HepG2 (cell line): Measurements from ENCODE around the gene MAP2K7. TPM values are rescaled to one million over a fixed set of nuclear protein-coding genes. Genes with fewer than 3 reads are reported as not detected.

Experiments
- ATAC-seq: fragments of 200-7000 bp; cut with Tn5 transposase; 3 replicates; pipeline ENCODE4 v1.9.1; 2020; ENCODE audit warnings: mild to moderate bottlenecking, moderate library complexity
- BruUV-seq: library from RNA; stranded (reverse); fragments of 400-500 nt; replicated peaks from 2 replicates; lab custom pipeline; 2021; lab: Mats Ljungman, UMichigan
- CTCF ChIA-PET: fragments of 300-600 bp; formaldehyde crosslinking; extraction: SDS; loops from one replicate; lab custom pipeline; 2021; ENCODE audit warnings: low total read pairs, inconsistent platforms, low intra/inter-chr PET ratio; lab: Yijun Ruan, JAX
- POLR2A ChIA-PET: fragments of 350-600 bp; sonication (Branson Sonifier 250); formaldehyde crosslinking; loops from one replicate; lab custom pipeline; 2020; ENCODE audit warnings: antibody characterized with exemption, inconsistent platforms; lab: Yijun Ruan, JAX
- DNase-seq: peaks from one replicate; pipeline ENCODE4 v3.0.0-alpha.2; 2015; ENCODE audit warnings: low spot score
- FAIRE-seq: peaks from 3 replicates; lab custom pipeline; 2011; peaks lifted over from hg19 to GRCh38; lab: Jason Lieb, UNC
- H2AFZ ChIP-seq: one replicate; pipeline ENCODE4 v1.6.1; 2011; ENCODE audit warnings: low read length, inconsistent platforms
- H3K27ac ChIP-seq: fragments of 300-600 bp; 3 replicates; pipeline ENCODE4 v1.8.0; 2011; ENCODE audit warnings: mixed run types, mild to moderate bottlenecking, mixed read lengths, low read length, inconsistent platforms; ENCODE audit not compliant: insufficient read depth; ENCODE audit errors: extremely low read length
- H3K27me3 ChIP-seq, 2 experiments: fragments of 200-600 bp in 1 of 2; 2 replicates in 1 of 2; 3 replicates in 1 of 2; pipeline versions ENCODE4 v1.6.0 to v1.8.0; 2011; ENCODE audit warnings: low read length in 2 of 2, mild to moderate bottlenecking in 2 of 2, moderate library complexity in 2 of 2, inconsistent platforms in 1 of 2; ENCODE audit not compliant: insufficient read depth in 2 of 2, control insufficient read depth in 1 of 2
- H3K36me3 ChIP-seq, 2 experiments: fragments of 200-600 bp in 1 of 2; replicated peaks in 1 of 2; 2 replicates in 1 of 2; 3 replicates in 1 of 2; pipeline versions ENCODE4 v1.5.1 to v1.8.0; 2011; ENCODE audit warnings: low read length in 2 of 2, inconsistent platforms in 1 of 2; ENCODE audit not compliant: insufficient read depth in 2 of 2, control insufficient read depth in 1 of 2
- H3K4me1 ChIP-seq: 2 replicates; pipeline ENCODE4 v1.5.1; 2012; ENCODE audit warnings: low read length, inconsistent platforms; ENCODE audit not compliant: insufficient read depth
- H3K4me2 ChIP-seq: 2 replicates; pipeline ENCODE4 v1.6.0; 2011; ENCODE audit warnings: low read depth, low read length, inconsistent platforms
- H3K4me3 ChIP-seq, 3 experiments: fragments of 200-600 bp in 1 of 3; sonication (generic), shearing (Covaris generic) in 1 of 3; replicated peaks in 1 of 3; 2 replicates each; pipeline ENCODE4 v1.5.1; 2011 to 2016; ENCODE audit warnings: low read length in 3 of 3, inconsistent platforms in 2 of 3, low read depth in 2 of 3, mild to moderate bottlenecking in 2 of 3, control low read depth in 1 of 3, mixed read lengths in 1 of 3; ENCODE audit not compliant: insufficient read depth in 1 of 3
- H3K79me2 ChIP-seq: one replicate; pipeline ENCODE4 v1.6.1; 2011; ENCODE audit warnings: low read length, inconsistent platforms; ENCODE audit not compliant: insufficient read depth
- H3K9ac ChIP-seq: 2 replicates; pipeline ENCODE4 v1.6.0; 2011; ENCODE audit warnings: mild to moderate bottlenecking, low read depth, low read length, inconsistent platforms; ENCODE audit not compliant: insufficient read depth
- H3K9me3 ChIP-seq: 2 replicates; pipeline ENCODE4 v1.5.1; 2012; ENCODE audit warnings: mild to moderate bottlenecking, low read length
- H4K20me1 ChIP-seq: 2 replicates; pipeline ENCODE4 v1.6.0; 2011; ENCODE audit warnings: inconsistent platforms, mild to moderate bottlenecking, low read length, moderate library complexity; ENCODE audit not compliant: insufficient read depth
- FOXA3 ChIP-seq: IDR thresholded peaks from 2 replicates; pipeline ENCODE4 v1.6.1; 2016; ENCODE audit warnings: missing genetic modification reagents, missing compliant biosample characterization
- GLI4 ChIP-seq: sonication (generic); formaldehyde crosslinking; IDR thresholded peaks from 2 replicates; pipeline ENCODE4 v1.5.1; 2020; ENCODE audit warnings: missing genetic modification reagents, mild to moderate bottlenecking, moderate library complexity, borderline replicate concordance
- MTA1 ChIP-seq: sonication (generic); formaldehyde crosslinking; IDR thresholded peaks from 2 replicates; pipeline ENCODE4 v1.4.0; 2020; ENCODE audit warnings: missing genetic modification reagents, mild to moderate bottlenecking, borderline replicate concordance
- MXI1 ChIP-seq: IDR thresholded peaks from 3 replicates; pipeline ENCODE4 v1.6.1; 2012; ENCODE audit warnings: low read depth, low read length, inconsistent platforms, borderline replicate concordance
- REPIN1 ChIP-seq: sonication (generic); formaldehyde crosslinking; IDR thresholded peaks from 2 replicates; pipeline ENCODE4 v1.8.0; 2022; ENCODE audit warnings: missing genetic modification reagents, low read depth, mild to moderate bottlenecking, borderline replicate concordance
- SATB2 ChIP-seq: sonication (generic); formaldehyde crosslinking; IDR thresholded peaks from 2 replicates; pipeline ENCODE4 v1.5.0; 2020; ENCODE audit warnings: missing genetic modification reagents
- SIN3A ChIP-seq: IDR thresholded peaks from 2 replicates; pipeline ENCODE4 v1.6.1; 2011; ENCODE audit warnings: low read depth, mild to moderate bottlenecking, control low read depth, low read length, borderline replicate concordance
- SYNCRIP ChIP-seq: fragments of 200-400 bp; formaldehyde crosslinking; IDR thresholded peaks from 2 replicates; pipeline ENCODE4 v1.6.1; 2018; ENCODE audit warnings: mild to moderate bottlenecking, low read depth, low read length; ENCODE audit not compliant: insufficient read depth
- ZFY ChIP-seq: sonication (generic); formaldehyde crosslinking; IDR thresholded peaks from 2 replicates; pipeline ENCODE4 v1.4.0; 2020; ENCODE audit warnings: missing genetic modification reagents
- ZNF224 ChIP-seq: sonication (generic); formaldehyde crosslinking; IDR thresholded peaks from 2 replicates; pipeline ENCODE4 v1.5.0; 2020; ENCODE audit warnings: mild to moderate bottlenecking, missing genetic modification reagents
- ZNF562 ChIP-seq: sonication (generic); formaldehyde crosslinking; IDR thresholded peaks from 2 replicates; pipeline ENCODE4 v1.8.0; 2022; ENCODE audit warnings: missing genetic modification reagents, borderline replicate concordance
- ZNF616 ChIP-seq: sonication (generic); formaldehyde crosslinking; IDR thresholded peaks from 2 replicates; pipeline ENCODE4 v1.5.0; 2020; ENCODE audit warnings: low read depth, mild to moderate bottlenecking, missing genetic modification reagents
- ZNF772 ChIP-seq: sonication (generic); formaldehyde crosslinking; IDR thresholded peaks from 2 replicates; pipeline ENCODE4 v1.5.0; 2020; ENCODE audit warnings: mild to moderate bottlenecking, missing genetic modification reagents
- WGBS: methylation state at CpG from one replicate; pipeline ENCODE4 v1.1.6; 2017; ENCODE audit warnings: low lambda C conversion rate; 5-methylcytosine and 5-hydroxymethylcytosine counted together
- in situ Hi-C: cut with HindIII; loops from 2 replicates; pipeline ENCODE4 v1.10.0; 2017; ENCODE audit warnings: low pct_unique_long_range_greater_than_20kb; ENCODE audit not compliant: extremely low pct_ligation_motif_present
- intact Hi-C: fragments of 100-400 bp; cut with micrococcal nuclease; formaldehyde crosslinking; loops from one replicate; pipeline ENCODE4 v1.10.0; 2022; ENCODE audit not compliant: unreplicated experiment
- polyA plus RNA-seq, 8 experiments: library from polyadenylated mRNA; depleted of rRNA in 3 of 8; stranded (reverse) in 7 of 8; unstranded in 1 of 8; fragments of >200 nt; fragmentation: Illumina TruSeq in 4 of 8; extraction: Trizol in 4 of 8; gene quantifications; 2 replicates each; pipeline versions ENCODE4 v1.2.1 to v1.2.3, GENCODE V29; 2011 to 2016; ENCODE audit warnings: low read depth in 4 of 8, missing spikeins in 1 of 8, mixed read lengths in 1 of 8; ENCODE audit not compliant: insufficient read depth in 1 of 8
- total RNA-seq, 5 experiments: library from RNA; depleted of rRNA; stranded (reverse); fragments of >200 nt; fragmentation: Illumina TruSeq; extraction: Trizol; gene quantifications; 2 replicates each; pipeline ENCODE4 v1.2.3, GENCODE V29; 2016; ENCODE audit warnings: low read depth in 1 of 5
- TF ChIP-seq, protein P1 (sequence below): fragments of 450-650 bp; IDR thresholded peaks from 2 replicates; pipeline ENCODE4 v1.6.1; 2016
- TF ChIP-seq, protein P2 (sequence below): sonication (generic); formaldehyde crosslinking; IDR thresholded peaks from 2 replicates; pipeline ENCODE4 v1.5.0; 2020; ENCODE audit warnings: mild to moderate bottlenecking, missing genetic modification reagents, borderline replicate concordance

The MAP2K7 gene
- total and polyA plus RNA-seq, 2 of the 13 experiments (the other 11 are each of a cell fraction or from before 2014, with no cell fraction given), result 9.0 to 10.8 TPM

DNA sequence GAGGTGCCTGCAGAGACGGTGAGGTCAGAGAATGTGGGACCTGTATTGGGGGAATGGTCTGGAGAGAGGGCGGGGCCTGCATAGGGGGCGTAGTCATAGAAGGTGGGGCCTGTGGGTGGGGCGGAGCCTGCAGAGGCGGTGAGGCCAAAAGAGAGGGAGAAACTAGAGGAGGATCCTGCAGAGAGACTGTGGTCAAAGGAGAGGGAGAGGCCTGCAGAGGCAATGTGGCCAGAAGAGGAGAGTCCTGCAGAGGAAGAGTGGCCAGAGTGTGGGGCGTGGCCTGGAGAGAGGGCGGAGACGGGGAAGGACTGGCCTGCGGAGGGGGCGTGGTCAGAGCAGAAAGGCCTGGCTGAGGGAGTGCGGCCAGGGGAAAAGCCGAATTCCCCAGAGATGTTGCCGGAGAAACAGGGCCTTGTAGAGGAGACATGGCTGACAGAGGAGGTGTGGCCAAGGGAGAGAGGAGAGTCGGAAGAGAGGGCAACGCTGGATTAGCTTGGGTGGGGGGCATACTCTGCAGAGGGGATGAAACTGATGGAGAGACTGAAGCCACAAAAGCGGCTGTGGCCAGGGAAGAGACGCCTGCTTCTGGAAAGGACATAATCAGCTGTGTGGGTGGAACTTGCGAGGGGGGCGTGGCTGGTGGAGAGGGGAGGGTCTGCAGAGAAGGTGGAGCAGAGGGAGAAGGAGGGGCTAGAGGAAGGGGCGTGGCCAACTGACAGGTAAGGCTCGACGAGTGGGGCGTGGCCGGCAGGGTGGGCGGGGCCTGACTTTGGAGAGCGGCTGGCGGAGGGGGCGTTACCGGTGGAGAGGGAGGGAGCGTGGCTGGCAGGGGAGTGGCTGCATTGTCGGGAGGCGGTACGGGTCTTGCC, 32.0 kb upstream of the MAP2K7 start:
- peak overlapping the region; percentile 77 for H3K27ac ChIP-seq
- no peaks in the 10 kb centered on the region for H3K79me2 ChIP-seq
- DNase-seq (peak; percentile 83), FAIRE-seq (peak; percentile 48), ATAC-seq (peak; percentile 48)
- no TSS peak for BruUV-seq
- no peak overlapping the region for H2AFZ ChIP-seq
- no peaks in the 10 kb centered on the region for H3K36me3 ChIP-seq
- no peaks in the 10 kb centered on the region; the same call in 1 of the 2 replicates for H4K20me1 ChIP-seq
- peak overlapping the region; percentile 47 for H3K9ac ChIP-seq
- H3K4me1 ChIP-seq, result peaks cover 56% of the 10 kb centered on the region
- WGBS, result 2% methylated on average over 32 of the region's 33 CpGs
- CTCF ChIA-PET, result interaction anchor here (0.5 kb wide), 1 partner anchor 54 kb away, joined by 3 read pairs; no protein-coding TSS in a partner anchor
- in situ Hi-C loops, result no loop called here
- no peaks in the 10 kb centered on the region for H3K9me3 ChIP-seq
- peaks cover 0 to 4% of the 10 kb centered on the region in 2 experiments; a peak in 1 of 5 replicates for H3K27me3 ChIP-seq
- POLR2A ChIA-PET, result interaction anchor here (1.1 to 2.0 kb wide), 3 partner anchors 16 to 48 kb away, joined by 6 to 11 read pairs (median 6); partner anchors contain the start of genes LRRC8E, MAP2K7 and SNAPC2
- peak overlapping the region; percentile 32 to 73 (median 35) for H3K4me3 ChIP-seq
- intact Hi-C loops, result loop anchor here (1.0 to 10.0 kb wide), 2 partner anchors 32 to 1137 kb away; partner anchors contain the start of genes GPR108, MAP2K7 and TRIP10
- H3K4me2 ChIP-seq, result peak overlapping the region; percentile 89
- TF ChIP-seq, protein P1, sequence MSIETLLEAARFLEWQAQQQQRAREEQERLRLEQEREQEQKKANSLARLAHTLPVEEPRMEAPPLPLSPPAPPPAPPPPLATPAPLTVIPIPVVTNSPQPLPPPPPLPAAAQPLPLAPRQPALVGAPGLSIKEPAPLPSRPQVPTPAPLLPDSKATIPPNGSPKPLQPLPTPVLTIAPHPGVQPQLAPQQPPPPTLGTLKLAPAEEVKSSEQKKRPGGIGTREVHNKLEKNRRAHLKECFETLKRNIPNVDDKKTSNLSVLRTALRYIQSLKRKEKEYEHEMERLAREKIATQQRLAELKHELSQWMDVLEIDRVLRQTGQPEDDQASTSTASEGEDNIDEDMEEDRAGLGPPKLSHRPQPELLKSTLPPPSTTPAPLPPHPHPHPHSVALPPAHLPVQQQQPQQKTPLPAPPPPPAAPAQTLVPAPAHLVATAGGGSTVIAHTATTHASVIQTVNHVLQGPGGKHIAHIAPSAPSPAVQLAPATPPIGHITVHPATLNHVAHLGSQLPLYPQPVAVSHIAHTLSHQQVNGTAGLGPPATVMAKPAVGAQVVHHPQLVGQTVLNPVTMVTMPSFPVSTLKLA, result peak; percentile 42; the same call in 1 of the 2 replicates
- TF ChIP-seq SYNCRIP, result no peak
- TF ChIP-seq ZNF224, result no peak
- no peak for TF ChIP-seq FOXA3
- TF ChIP-seq ZNF616 (CRISPR knock-in tag), result no peak
- 0 out of 2 replicates have a peak, but pooled peaks have one; percentile 25 for TF ChIP-seq ZNF772 (CRISPR knock-in tag)
- TF ChIP-seq MTA1 (CRISPR knock-in tag), result peak; percentile 37; the same call in 1 of the 2 replicates
- TF ChIP-seq ZFY (CRISPR knock-in tag), result peak; percentile 41
- TF ChIP-seq SATB2, result no peak
- TF ChIP-seq GLI4 (CRISPR knock-in tag), result no peak
- peak; percentile 37; the same call in 1 of the 2 replicates for TF ChIP-seq REPIN1 (CRISPR knock-in tag)
- peak; percentile 40; the same call in 1 of the 3 replicates for TF ChIP-seq MXI1
- TF ChIP-seq, protein P2, sequence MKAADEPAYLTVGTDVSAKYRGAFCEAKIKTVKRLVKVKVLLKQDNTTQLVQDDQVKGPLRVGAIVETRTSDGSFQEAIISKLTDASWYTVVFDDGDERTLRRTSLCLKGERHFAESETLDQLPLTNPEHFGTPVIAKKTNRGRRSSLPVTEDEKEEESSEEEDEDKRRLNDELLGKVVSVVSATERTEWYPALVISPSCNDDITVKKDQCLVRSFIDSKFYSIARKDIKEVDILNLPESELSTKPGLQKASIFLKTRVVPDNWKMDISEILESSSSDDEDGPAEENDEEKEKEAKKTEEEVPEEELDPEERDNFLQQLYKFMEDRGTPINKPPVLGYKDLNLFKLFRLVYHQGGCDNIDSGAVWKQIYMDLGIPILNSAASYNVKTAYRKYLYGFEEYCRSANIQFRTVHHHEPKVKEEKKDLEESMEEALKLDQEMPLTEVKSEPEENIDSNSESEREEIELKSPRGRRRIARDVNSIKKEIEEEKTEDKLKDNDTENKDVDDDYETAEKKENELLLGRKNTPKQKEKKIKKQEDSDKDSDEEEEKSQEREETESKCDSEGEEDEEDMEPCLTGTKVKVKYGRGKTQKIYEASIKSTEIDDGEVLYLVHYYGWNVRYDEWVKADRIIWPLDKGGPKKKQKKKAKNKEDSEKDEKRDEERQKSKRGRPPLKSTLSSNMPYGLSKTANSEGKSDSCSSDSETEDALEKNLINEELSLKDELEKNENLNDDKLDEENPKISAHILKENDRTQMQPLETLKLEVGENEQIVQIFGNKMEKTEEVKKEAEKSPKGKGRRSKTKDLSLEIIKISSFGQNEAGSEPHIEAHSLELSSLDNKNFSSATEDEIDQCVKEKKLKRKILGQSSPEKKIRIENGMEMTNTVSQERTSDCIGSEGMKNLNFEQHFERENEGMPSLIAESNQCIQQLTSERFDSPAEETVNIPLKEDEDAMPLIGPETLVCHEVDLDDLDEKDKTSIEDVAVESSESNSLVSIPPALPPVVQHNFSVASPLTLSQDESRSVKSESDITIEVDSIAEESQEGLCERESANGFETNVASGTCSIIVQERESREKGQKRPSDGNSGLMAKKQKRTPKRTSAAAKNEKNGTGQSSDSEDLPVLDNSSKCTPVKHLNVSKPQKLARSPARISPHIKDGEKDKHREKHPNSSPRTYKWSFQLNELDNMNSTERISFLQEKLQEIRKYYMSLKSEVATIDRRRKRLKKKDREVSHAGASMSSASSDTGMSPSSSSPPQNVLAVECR (CRISPR knock-in tag), result peak; percentile 67
- TF ChIP-seq SIN3A, result 0 out of 2 replicates have a peak, but pooled peaks have one; percentile 44
- no peak for TF ChIP-seq ZNF562 (CRISPR knock-in tag)
